Activated naive CD4-positive, alpha-beta T cell treated with anti-CD3 and anti-CD28 coated beads, Interleukin-2, amount 10 ng/mL, durations not matched to agents 5 hours and 36 hours (primary cell): Measurements from ENCODE around the gene TUBB8. TPM values are rescaled to one million over a fixed set of nuclear protein-coding genes. Genes with fewer than 3 reads are reported as not detected.

Source experiments
- total RNA-seq, 2 experiments: library from RNA; stranded (reverse); gene quantifications; one replicate each; pipeline ENCODE4 v1.2.3, GENCODE V29; 2021

The TUBB8 gene
- not detected for total RNA-seq

DNA sequence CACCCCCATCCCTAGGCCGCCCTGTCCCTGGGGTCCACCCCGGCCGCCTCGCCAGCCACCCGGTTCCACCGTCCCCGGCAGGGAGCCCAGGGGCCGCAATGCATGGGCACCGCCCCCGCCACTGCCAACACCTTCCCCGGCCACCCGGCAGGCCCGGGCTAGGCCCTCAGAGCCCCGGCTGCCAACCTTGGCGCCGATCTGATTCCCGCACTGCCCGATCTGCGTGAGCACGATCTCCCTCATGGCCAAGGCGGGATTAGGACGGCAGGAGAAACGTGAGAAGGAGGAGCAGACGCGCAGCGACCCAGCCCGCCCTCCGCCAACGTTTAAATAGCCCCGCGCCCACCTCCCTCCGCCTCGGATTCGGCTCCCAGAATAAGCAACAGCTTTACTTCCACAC is at the start of gene TUBB8:
Gene TUBB8 (minus strand): TSS at position 301 of the 400 bp plus-strand sequence. CDS start 58 bp downstream, at position 243.

Other genes with a start within 250 kb of the TUBB8 start
- 10 to 100 TPM; 38.6 to 40.5 TPM for gene ZMYND11, start 86.2 kb upstream of the TUBB8 start, total RNA-seq